Right forelimb (tissue), 1 donor: ENCODE results near the gene OTUD3.
"Not testable (repeated sequence)": the region's sequence is repeated elsewhere in the genome, so short reads cannot be mapped to it uniquely, and the experiment has no call there.

Source experiments
- DNase-seq: peaks from one replicate; pipeline ENCODE4 v3.0.0-alpha.2; 2018

OTUD3 gene

DNA sequence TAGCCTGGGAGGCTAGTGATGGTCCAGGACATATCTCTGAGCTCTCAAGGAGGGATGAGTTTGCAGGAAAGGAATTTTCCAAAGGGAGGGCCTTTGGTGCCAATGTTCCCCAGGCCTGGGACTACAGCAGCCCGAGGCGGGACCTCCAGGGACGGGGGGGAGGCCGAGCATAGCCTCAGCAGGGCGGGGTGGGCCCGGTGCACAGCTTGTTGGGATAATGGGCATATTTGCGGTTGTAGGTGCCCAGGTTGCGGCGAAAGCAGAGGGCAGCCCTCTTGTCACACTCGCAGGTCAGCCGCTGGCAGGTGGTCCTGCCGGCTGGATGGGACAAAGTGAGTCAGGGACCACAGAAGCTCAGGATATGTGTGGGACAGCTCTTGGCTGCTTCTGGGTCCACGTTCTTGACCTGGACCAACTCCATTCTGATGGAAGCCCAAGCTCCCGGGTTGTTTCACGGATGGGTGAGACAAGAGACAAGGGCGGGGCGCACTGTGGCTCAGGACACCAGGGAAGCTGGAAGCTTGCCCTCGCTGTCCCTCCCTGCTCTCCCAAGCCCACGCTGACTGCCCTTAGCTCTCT is 38.0 kb downstream of the OTUD3 start:
- DNase-seq, result no peak

- no peak for DNase-seq
These were observed 39.1 kb downstream of the OTUD3 start for GRCh38 chr1:19921310-19921709.

DNA sequence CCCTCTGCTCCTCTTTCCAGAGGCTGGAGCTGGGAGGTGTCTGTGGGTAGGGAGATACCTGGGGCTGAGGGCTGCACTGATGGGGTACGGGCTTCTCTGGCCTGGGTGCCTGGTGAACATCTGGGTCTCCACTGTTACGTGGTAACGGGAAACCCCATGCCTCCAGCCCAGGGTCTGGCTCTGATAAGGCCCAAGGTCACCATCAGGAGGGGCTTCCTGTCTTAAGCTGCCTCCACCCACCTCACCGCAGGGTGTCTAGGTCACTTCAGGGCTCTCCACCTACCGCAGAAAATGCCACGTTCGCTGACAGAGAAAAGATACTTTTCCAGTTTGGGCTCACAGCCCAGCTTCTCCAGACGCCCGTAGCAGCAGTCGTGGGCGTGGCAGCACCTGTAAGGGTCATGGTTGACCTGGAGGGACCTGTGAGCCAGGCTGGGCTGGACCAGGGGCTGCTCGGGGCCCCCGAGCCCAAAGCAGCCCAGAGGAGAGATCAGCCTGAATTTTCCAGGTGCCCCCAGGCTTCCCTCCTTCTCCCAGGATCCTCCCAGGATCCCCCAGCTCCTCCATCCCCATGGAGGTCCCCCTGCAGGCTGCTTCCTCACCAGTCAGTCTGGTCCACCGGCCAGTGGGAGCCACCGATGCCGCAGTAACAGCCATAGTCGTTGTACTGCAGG is 40.0 kb downstream of the OTUD3 start:
- DNase-seq, result no peak

GRCh38 chr1:19923137-19923952 is 41.1 kb downstream of the OTUD3 start, which contains the start of gene PLA2G2E:
Gene PLA2G2E (minus strand): TSS chr1:19923617. CDS start chr1:19923559, 58 bp downstream.
- DNase-seq, result no peak

- no peak for DNase-seq
These were observed 41.8 kb downstream of the OTUD3 start for GRCh38 chr1:19923953-19924346.

DNA sequence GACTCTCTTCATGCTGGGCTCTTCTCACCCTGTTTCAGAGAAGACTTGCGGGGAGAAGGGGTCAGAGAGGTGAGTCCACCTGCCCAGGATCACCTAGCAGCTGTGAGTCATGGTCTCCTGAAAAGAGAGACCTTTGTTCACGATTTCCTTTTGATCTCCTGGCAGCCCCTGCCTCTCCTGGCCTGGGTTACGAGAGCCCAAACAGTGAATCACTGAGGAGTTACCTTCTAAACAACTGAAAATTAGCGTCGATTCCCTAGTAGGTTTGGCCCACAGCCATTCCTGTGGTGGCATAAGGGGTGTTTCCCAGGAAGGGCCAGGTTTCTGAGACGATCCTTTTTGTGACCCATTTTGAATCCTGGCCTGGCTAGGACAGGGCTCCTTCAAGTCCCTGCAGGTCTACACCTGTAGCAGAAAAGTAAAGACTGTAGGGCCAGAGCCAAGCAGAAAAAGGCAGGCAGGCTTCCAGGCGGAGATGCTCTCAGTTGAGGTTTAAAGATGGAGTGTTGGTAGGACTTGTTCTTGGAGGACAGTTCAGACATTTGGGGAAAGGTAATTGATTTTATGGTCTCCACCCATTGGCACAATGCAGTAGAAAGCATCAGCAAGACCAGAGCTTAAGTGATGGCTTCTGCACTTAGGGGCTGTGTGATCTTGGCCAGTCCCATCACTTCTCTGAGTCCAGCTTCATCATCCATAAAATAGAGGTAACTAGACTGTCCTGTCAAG is 43.3 kb downstream of the OTUD3 start:
- DNase-seq, result no peak

DNA sequence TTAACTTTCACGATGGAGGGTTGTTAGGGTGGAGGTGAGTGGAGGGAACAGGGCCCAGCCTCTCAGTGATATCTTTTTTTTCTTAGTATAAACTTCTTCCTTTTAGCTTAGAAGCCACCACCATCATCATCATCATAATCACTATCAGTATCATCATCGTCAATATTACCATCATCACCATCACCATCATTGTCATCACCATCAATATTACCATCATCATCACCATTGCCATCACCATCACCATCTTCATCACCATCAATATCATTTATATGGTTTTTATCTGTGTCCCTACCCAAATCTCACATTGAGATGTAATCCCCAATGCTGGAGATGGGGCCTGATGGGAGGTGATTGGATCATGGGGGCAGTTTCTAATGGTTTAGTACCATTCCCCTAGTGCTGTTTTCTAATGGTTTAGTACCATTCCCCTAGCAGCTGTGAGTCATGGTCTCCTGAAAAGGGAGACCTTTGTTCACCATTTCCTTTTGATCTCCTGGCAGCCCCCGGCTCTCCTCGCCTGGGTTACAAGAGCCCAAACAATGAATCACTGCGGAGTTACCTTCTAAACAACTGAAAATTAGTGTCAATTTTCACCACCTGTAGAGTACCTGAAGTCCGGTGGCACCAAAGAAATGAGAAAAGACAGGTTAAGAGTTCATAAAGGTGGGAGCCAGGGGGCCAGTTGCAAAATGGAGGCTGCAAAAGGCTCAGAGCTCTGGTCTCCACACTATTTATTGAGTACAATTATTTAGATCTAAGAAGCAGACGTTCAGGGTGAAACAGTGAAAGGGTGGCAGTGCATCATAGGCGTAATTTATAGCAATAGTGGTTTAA is 44.3 kb downstream of the OTUD3 start:
- no peak for DNase-seq

DNA sequence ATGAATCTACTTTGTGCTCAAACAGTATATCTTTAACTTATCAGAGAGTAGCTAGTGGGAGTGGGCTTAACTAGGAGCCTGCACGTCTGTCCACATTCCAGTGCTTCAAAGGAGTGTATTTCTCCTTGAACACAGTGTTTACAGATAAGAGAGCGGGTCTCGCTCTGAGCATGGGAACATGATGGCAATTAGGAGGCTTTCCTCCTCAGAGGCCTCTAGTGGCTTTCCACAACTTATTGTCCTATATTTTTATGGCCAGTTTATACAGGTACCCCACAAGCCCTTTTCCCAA is 44.9 kb downstream of the OTUD3 start:
- not testable (repeated sequence) for DNase-seq

DNA sequence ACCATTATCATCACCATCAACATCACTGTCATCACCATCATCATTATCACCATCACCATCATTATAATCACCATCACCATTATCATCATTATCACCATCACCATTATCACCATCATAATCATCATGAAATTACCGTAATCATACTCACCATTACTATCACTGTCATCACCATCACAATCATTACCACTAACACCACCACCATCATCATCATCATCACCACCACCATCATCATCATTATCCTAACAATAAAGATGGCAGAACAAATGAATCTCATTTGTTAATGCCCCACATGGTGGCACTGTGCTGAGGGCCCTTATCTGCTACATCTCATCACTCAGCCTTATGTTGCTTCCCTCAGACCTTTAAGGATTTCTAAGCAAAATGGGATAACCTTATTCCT is 50.7 kb downstream of the OTUD3 start:
- no peak for DNase-seq

GRCh38 chr1:19934336-19934735 is 52.1 kb downstream of the OTUD3 start:
- no peak for DNase-seq

GRCh38 chr1:19936061-19936750 is 54.0 kb downstream of the OTUD3 start:
- DNase-seq, result no peak

DNA sequence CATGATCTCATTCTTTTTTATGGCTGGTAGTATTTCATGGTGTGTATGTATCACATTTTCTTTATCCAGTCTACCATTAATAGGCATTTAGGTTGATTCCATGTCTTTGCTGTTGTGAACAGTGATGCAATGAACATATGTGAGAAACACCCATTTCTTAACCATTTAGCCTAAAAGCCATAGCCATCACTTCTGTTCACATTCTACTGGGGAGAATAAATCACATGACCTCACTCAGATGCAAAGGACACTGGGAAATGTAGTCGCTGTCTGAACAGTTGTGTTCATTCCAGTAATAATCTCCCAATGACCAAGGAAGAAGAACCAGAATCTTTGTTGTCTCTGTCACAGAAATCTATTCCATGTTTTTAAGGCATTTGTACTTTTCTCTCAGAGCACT is 56.3 kb downstream of the OTUD3 start:
- DNase-seq, result no peak

- no peak for DNase-seq
These were observed 58.5 kb downstream of the OTUD3 start for GRCh38 chr1:19940486-19941205.

DNA sequence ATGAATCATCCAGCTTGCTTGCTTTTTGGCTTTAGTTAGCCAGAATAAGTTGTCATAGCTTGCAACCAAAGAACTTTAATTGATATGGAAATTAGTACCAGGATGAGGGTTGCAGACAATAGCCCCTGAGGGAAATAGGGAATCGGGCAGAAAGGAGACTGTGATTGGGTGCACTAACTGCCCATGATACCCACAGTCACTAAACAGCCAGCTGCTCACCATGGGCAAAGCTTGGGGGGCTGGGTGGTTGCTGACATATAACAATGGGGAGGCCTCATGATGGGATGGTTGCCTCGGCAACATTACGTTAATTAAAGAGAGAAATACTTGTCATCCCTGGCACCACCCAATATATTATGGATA is 59.0 kb downstream of the OTUD3 start:
- DNase-seq, result no peak

- DNase-seq, result no peak
These were observed 59.9 kb downstream of the OTUD3 start for GRCh38 chr1:19942088-19942487.

GRCh38 chr1:19942657-19943056 is 60.5 kb downstream of the OTUD3 start:
- DNase-seq, result no peak

- DNase-seq, result no peak
These were observed 63.7 kb downstream of the OTUD3 start for GRCh38 chr1:19945914-19946313.

DNA sequence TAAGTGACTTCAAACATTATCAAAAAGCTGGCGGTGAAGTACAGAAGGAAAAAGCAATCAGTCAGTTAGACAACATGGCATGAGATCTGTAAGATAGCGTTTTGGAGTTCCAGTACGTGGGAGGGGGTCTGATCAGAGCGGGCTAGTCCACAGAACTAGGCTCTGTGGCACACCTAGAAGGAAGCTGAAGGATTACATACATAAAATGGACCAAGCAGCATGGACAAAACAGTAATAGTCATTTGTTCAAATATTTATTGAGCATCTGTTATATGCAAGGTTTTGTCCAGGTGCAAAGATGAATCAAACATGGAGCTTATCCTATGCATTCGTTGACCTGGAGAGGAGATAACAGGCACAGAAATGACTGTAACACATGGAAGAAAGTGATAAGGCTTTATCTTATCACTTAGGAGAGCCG is 64.1 kb downstream of the OTUD3 start:
- DNase-seq, result no peak

GRCh38 chr1:19946971-19947370 is 64.8 kb downstream of the OTUD3 start:
- DNase-seq, result no peak

- DNase-seq, result no peak
These were observed 66.8 kb downstream of the OTUD3 start for GRCh38 chr1:19949016-19949415.

GRCh38 chr1:19954059-19954458 is 71.9 kb downstream of the OTUD3 start:
- no peak for DNase-seq
